GM12891 (cell line): ENCODE data around the gene TMEM38A.
A peak's percentile ranks its signal among the peaks of the same experiment; 100 is the strongest.
"Not testable (repeated sequence)": the region's sequence is repeated elsewhere in the genome, so short reads cannot be mapped to it uniquely, and the experiment has no call there.

Experiments used
- DNase-seq: peaks from one replicate; pipeline ENCODE4 v3.0.0; 2011; ENCODE audit warnings: low spot score; ENCODE audit not compliant: insufficient read length
- FAIRE-seq: peaks from 2 replicates; lab custom pipeline; 2011; peaks lifted over from hg19 to GRCh38; lab: Jason Lieb, UNC
- PAX5 ChIP-seq: IDR thresholded peaks from 2 replicates; pipeline ENCODE4 v1.6.1; 2011; ENCODE audit warnings: low read length, moderate library complexity, mild to moderate bottlenecking; ENCODE audit not compliant: insufficient read depth, severe bottlenecking
- POLR2A ChIP-seq: IDR thresholded peaks from 2 replicates; pipeline ENCODE4 v1.6.1; 2011; ENCODE audit warnings: low read depth, low read length, control low read depth
- POLR2AphosphoS5 ChIP-seq: IDR thresholded peaks from 2 replicates; pipeline ENCODE4 v1.6.1; 2011; ENCODE audit warnings: low read depth, low read length, control low read depth
- POU2F2 ChIP-seq: IDR thresholded peaks from 2 replicates; pipeline ENCODE4 v1.6.1; 2011; ENCODE audit warnings: low read depth, mild to moderate bottlenecking, control low read depth, low read length, moderate library complexity
- SPI1 ChIP-seq: IDR thresholded peaks from 2 replicates; pipeline ENCODE4 v1.6.1; 2011; ENCODE audit warnings: low read depth, low read length, control low read depth
- TAF1 ChIP-seq: IDR thresholded peaks from 2 replicates; pipeline ENCODE4 v1.6.1; 2011; ENCODE audit warnings: low read depth, low read length, control low read depth

TMEM38A gene

GRCh38 chr19:16628984-16629691, 31.8 kb upstream of the TMEM38A start:
- TF ChIP-seq POLR2AphosphoS5 (0 out of 2 replicates have a peak, but pooled peaks have one; percentile 46), POLR2A (no peak; the same call in 1 of the 2 replicates), POU2F2 (no peak)
- FAIRE-seq: peak; percentile 77
- DNase-seq: no peak

DNA sequence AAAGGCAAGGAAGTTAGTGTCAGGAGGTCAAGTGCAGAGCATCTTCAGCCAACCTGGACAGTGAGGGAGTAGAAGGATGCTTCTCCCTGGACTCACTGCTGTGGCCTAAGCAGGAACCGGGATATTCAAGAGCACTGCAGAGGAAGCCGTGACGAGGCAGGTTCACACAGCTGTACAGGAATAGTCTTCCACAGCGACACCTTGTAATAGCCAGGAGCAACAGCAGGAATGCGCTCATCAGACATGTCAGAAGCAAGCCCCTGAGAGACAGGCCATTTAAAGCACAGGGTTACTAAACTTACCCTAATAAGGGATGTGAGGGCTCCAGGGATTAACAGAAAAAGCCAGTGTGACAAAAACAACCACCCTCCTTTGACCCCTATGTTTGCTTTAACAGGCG, 29.5 kb upstream of the TMEM38A start:
- DNase-seq (no peak), FAIRE-seq (no peak)
- TF ChIP-seq TAF1 (no peak), SPI1 (no peak), POLR2A (no peak), POLR2AphosphoS5 (no peak), PAX5 (no peak), POU2F2 (no peak)

- DNase-seq (no peak), FAIRE-seq (no peak)
- no peak for TF ChIP-seq POLR2A
- no peak for TF ChIP-seq SPI1
- TF ChIP-seq PAX5: no peak
- no peak for TF ChIP-seq TAF1
- TF ChIP-seq POLR2AphosphoS5: no peak
- TF ChIP-seq POU2F2: no peak
Observed at GRCh38 chr19:16637535-16637934, 23.4 kb upstream of the TMEM38A start.

DNA sequence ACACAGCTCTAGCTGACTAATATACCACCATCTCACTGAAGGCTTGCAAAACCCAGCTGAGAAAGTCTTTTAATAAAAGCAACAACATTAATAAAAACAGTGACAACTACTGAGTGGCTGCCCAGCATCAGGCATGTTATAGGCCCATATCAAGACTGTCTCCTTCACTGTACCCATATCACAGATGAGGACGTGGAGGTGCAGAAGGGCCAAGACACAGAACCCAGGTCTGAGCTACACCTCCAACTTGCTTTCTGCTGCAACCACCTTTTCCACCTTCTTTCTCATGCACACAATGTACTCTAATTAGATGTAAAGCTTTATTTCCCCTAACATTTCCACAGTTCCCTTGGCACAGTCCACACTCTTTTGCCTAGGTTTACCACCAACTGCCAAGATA, 22.3 kb upstream of the TMEM38A start:
- no peak for DNase-seq
- FAIRE-seq: no peak
- TF ChIP-seq TAF1 (no peak), PAX5 (no peak), POU2F2 (no peak), POLR2A (no peak), POLR2AphosphoS5 (no peak), SPI1 (no peak)

- no peak for TF ChIP-seq TAF1
- TF ChIP-seq SPI1: no peak
- no peak for TF ChIP-seq POU2F2
- no peak for TF ChIP-seq PAX5
- no peak for TF ChIP-seq POLR2AphosphoS5
- TF ChIP-seq POLR2A: no peak
Observed at GRCh38 chr19:16640951-16641350, 20.0 kb upstream of the TMEM38A start.

GRCh38 chr19:16641695-16642094, 19.2 kb upstream of the TMEM38A start:
- no peak for TF ChIP-seq PAX5
- no peak for TF ChIP-seq SPI1
- TF ChIP-seq POLR2AphosphoS5: no peak
- no peak for TF ChIP-seq POU2F2
- TF ChIP-seq TAF1: no peak
- no peak for TF ChIP-seq POLR2A
- no peak for DNase-seq
- FAIRE-seq: no peak

More at GRCh38 chr19:16640951-16641350, 20.0 kb upstream of the TMEM38A start:
- FAIRE-seq: no peak
- no peak for DNase-seq

DNA sequence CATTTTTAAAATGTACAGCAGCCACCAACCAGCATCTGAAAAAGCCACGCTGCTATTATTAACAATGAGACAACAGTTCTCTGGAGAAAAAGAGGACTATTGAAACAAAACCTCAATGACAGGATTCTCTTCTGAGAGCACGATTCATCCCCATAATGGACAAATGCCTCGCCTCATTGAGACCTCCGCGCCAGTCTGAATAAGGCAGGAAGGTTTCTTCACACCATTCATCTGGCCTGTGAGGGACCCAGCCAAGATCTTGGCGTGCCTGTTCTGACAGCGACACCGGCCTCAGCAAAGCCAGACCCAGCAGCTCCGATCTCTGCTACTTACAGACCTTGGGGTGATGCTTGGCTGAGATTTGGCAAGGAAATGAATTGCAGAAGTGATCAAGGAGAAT, 15.8 kb upstream of the TMEM38A start:
- DNase-seq: no peak
- FAIRE-seq: no peak

GRCh38 chr19:16649734-16650133, 11.2 kb upstream of the TMEM38A start:
- FAIRE-seq (no peak), DNase-seq (no peak)
- TF ChIP-seq POLR2AphosphoS5 (no peak), TAF1 (no peak), POU2F2 (no peak), SPI1 (no peak), PAX5 (no peak), POLR2A (no peak)

More for the DNA sequence above, 15.8 kb upstream of the TMEM38A start:
- TF ChIP-seq PAX5: no peak
- no peak for TF ChIP-seq TAF1
- TF ChIP-seq POLR2A: no peak
- no peak for TF ChIP-seq POU2F2
- no peak for TF ChIP-seq POLR2AphosphoS5
- TF ChIP-seq SPI1: no peak

DNA sequence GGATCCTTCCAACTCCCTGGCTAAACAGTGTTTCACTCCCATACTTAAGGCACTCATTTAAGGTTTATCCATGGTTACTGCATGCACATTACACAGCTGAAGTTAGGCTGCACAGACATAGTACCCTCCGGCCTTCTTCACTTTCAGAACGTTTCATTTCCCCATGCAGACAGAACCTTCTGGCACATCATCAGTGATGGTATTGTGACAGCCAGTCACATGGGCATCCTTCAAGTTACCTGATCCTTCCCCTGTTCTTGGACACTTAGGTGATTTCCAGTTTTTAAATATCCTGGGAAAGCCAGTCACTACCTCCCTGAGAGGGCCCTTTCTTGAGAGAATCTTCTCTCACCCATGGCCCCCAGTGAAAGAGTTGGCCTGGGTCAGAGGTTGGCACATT, 10.1 kb upstream of the TMEM38A start:
- TF ChIP-seq POU2F2 (no peak), PAX5 (no peak), TAF1 (no peak), POLR2AphosphoS5 (no peak), POLR2A (no peak), SPI1 (no peak)
- DNase-seq (no peak), FAIRE-seq (no peak)

DNA sequence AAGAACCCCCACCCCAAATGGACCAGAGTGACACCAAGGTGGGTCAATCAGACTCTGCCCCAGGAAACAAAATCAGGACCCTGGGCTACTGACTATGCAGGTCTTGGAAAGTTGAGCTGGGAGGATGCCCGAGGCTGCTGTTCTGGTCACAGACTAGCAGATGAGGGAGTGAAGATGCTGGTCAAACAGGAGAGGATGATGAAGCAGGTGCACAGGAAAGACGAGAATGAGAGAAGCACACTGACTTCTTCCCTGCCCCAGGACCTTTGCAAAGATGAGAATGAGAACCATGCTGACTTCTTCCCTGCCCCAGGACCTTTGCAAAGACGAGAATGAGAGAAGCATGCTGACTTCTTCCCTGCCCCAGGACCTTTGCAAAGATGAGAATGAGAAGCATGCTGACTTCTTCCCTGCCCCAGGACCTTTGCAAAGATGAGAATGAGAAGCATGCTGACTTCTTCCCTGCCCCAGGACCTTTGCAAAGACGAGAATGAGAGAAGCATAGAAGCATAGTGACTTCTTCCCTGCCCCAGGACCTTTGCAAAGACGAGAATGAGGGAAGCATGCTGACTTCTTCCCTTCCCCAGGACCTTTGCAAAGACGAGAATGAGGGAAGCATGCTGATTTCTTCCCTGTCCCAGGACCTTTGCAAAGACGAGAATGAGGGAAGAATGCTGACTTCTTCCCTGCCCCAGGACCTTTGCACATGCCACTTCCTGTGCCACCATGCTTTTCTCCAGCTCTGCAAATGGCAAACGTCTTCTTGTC, 9.3 kb upstream of the TMEM38A start:
- not testable (repeated sequence) for FAIRE-seq, DNase-seq
